ENCODE measurements around the gene KRTAP23-1. TPM values are rescaled to one million over a fixed set of nuclear protein-coding genes. Genes with fewer than 3 reads are reported as not detected.

KRTAP23-1 gene
- total RNA-seq, 1 experiment from 2014 or later, result not detected

- Histone ChIP-seq H3K27ac (ENCODE audit: low read depth, low read length, poor library complexity, severe bottlenecking) (no peak overlapping the region), H3K9me3 (ENCODE audit: low read depth, low read length, poor library complexity, severe bottlenecking) (no peaks in the 10 kb centered on the region), H3K36me3 (ENCODE audit: insufficient read depth, low read length, poor library complexity, severe bottlenecking) (no peaks in the 10 kb centered on the region), H3K4me3 (ENCODE audit: low read depth, low read length, poor library complexity, severe bottlenecking) (no peak overlapping the region), H3K4me1 (ENCODE audit: insufficient read depth, low read length, poor library complexity, severe bottlenecking) (no peaks in the 10 kb centered on the region), H3K27me3 (replicated peaks; ENCODE audit: insufficient read depth, low read depth, low read length, poor library complexity) (no peaks in the 10 kb centered on the region)
- intact Hi-C loops (cut with micrococcal nuclease; ENCODE audit: unreplicated experiment), result no loop called here
- CTCF ChIA-PET, result no interaction called here
- no TSS peak for BruUV-seq (replicated peaks)
- no peak for TF ChIP-seq EZH2 (IDR thresholded peaks at IDR 0.05; ENCODE audit: borderline replicate concordance, low read depth, low read length, poor library complexity, severe bottlenecking)
- no peak for TF ChIP-seq CTCF (conservative IDR thresholded peaks at IDR 0.05; ENCODE audit: low read depth, low read length)
- POLR2A ChIA-PET (ENCODE audit: low non-redundant PET), result no interaction called here
- DNase-seq (ENCODE audit: low spot score), result no peak
These were observed 33.8 kb upstream of the KRTAP23-1 start for GRCh38 chr21:30382201-30382600.

- no TSS peak for BruUV-seq (replicated peaks)
- Histone ChIP-seq H3K36me3 (ENCODE audit: insufficient read depth, low read length, poor library complexity, severe bottlenecking) (no peaks in the 10 kb centered on the region), H3K4me3 (ENCODE audit: low read depth, low read length, poor library complexity, severe bottlenecking) (no peak within 1 kb of the TSS), H3K27me3 (replicated peaks; ENCODE audit: insufficient read depth, low read depth, low read length, poor library complexity) (peaks cover 6% of the 10 kb centered on the region), H3K9me3 (ENCODE audit: low read depth, low read length, poor library complexity, severe bottlenecking) (no peaks in the 10 kb centered on the region), H3K4me1 (ENCODE audit: insufficient read depth, low read length, poor library complexity, severe bottlenecking) (no peaks in the 10 kb centered on the region), H3K27ac (ENCODE audit: low read depth, low read length, poor library complexity, severe bottlenecking) (no peak within 1 kb of the TSS)
- intact Hi-C loops (cut with micrococcal nuclease; ENCODE audit: unreplicated experiment), result no loop called here
- TF ChIP-seq CTCF (conservative IDR thresholded peaks at IDR 0.05; ENCODE audit: low read depth, low read length) (no peak), EZH2 (IDR thresholded peaks at IDR 0.05; ENCODE audit: borderline replicate concordance, low read depth, low read length, poor library complexity, severe bottlenecking) (no peak)
- ChIA-PET CTCF (no interaction called here), POLR2A (ENCODE audit: low non-redundant PET) (no interaction called here)
- DNase-seq (ENCODE audit: low spot score), result no peak
These were observed 23.8 kb upstream of the KRTAP23-1 start, which contains the start of gene KRTAP13-2 for GRCh38 chr21:30372139-30372770. Gene KRTAP13-2 (minus strand): TSS chr21:30372271. CDS start chr21:30372213, 58 bp downstream.

GRCh38 chr21:30355906-30356305 lies 7.5 kb upstream of the KRTAP23-1 start:
- Histone ChIP-seq H3K27me3 (replicated peaks; ENCODE audit: insufficient read depth, low read depth, low read length, poor library complexity) (peaks cover 11% of the 10 kb centered on the region), H3K9me3 (ENCODE audit: low read depth, low read length, poor library complexity, severe bottlenecking) (no peaks in the 10 kb centered on the region), H3K36me3 (ENCODE audit: insufficient read depth, low read length, poor library complexity, severe bottlenecking) (no peaks in the 10 kb centered on the region), H3K4me3 (ENCODE audit: low read depth, low read length, poor library complexity, severe bottlenecking) (no peak overlapping the region), H3K27ac (ENCODE audit: low read depth, low read length, poor library complexity, severe bottlenecking) (no peak overlapping the region), H3K4me1 (ENCODE audit: insufficient read depth, low read length, poor library complexity, severe bottlenecking) (no peaks in the 10 kb centered on the region)
- DNase-seq (ENCODE audit: low spot score), result no peak
- no peak for TF ChIP-seq EZH2 (IDR thresholded peaks at IDR 0.05; ENCODE audit: borderline replicate concordance, low read depth, low read length, poor library complexity, severe bottlenecking)
- TF ChIP-seq CTCF (conservative IDR thresholded peaks at IDR 0.05; ENCODE audit: low read depth, low read length), result no peak
- BruUV-seq (replicated peaks), result no TSS peak
- CTCF ChIA-PET, result no interaction called here
- intact Hi-C loops (cut with micrococcal nuclease; ENCODE audit: unreplicated experiment), result no loop called here
- POLR2A ChIA-PET (ENCODE audit: low non-redundant PET), result no interaction called here

All from A673 (cell line).